Ovary (tissue), 9 donors: ENCODE results near the gene CNPPD1. TPM values are rescaled to one million over a fixed set of nuclear protein-coding genes. Genes with fewer than 3 reads are reported as not detected.
A peak's percentile ranks its signal among the peaks of the same experiment; 100 is the strongest.

Experiments used
- DNase-seq, 5 donors: peaks; one replicate each; pipeline ENCODE4 v3.0.0-alpha.2; 2019 to 2020
- H3K27ac ChIP-seq, 2 donors: fragments of 200-600 bp; one replicate each; pipeline versions ENCODE4 v1.5.1 to v1.8.0; 2019 to 2022
- H3K27me3 ChIP-seq: fragments of 200-600 bp; one replicate; pipeline ENCODE4 v1.8.0; 2022
- H3K36me3 ChIP-seq: fragments of 200-600 bp; sonication (generic); one replicate; pipeline ENCODE4 v1.5.1; 2019
- H3K4me1 ChIP-seq: one replicate; pipeline ENCODE4 v1.8.1; 2013; ENCODE audit warnings: mild to moderate bottlenecking, moderate library complexity; ENCODE audit not compliant: insufficient read depth
- H3K4me3 ChIP-seq: fragments of 200-600 bp; sonication (generic); one replicate; pipeline ENCODE4 v1.5.1; 2017
- H3K9me3 ChIP-seq, 2 donors: fragments of 200-600 bp in 1 of 2; sonication (generic) in 1 of 2; one replicate each; pipeline versions ENCODE4 v1.5.1 to v1.8.1; 2013 to 2019; ENCODE audit warnings: mild to moderate bottlenecking in 1 of 2, moderate library complexity in 1 of 2
- EP300 ChIP-seq: sonication (generic); formaldehyde crosslinking; IDR thresholded peaks from one replicate; pipeline ENCODE4 v1.6.1; 2017; ENCODE audit warnings: antibody characterized with exemption
- POLR2A ChIP-seq: fragments of 450-650 bp; IDR thresholded peaks from one replicate; pipeline ENCODE4 v1.6.1; 2017; ENCODE audit warnings: antibody characterized with exemption, mild to moderate bottlenecking, moderate library complexity
- WGBS, 3 donors: extraction: QIAGEN DNeasy Blood & Tissue Kit in 1 of 3; methylation state at CpG; one replicate each; pipeline versions ENCODE4 v1.1.5 to v1.1.7; 2013 to 2017; 5-methylcytosine and 5-hydroxymethylcytosine counted together
- intact Hi-C, 4 donors: fragments of 100-400 bp; cut with DNase I; formaldehyde crosslinking; loops; one replicate each; pipeline versions ENCODE4 v1.11.0 to v1.15.1; 2022 to 2023
- polyA plus RNA-seq, 2 donors: library from polyadenylated mRNA; stranded (reverse); fragments of 200-250 nt in 1 of 2; fragments of 350-450 nt in 1 of 2; fragmentation: Illumina TruSeq in 1 of 2; extraction: RNeasy Lipid Tissue Mini Kit (QIAGEN cat#74804) in 1 of 2; gene quantifications; one replicate each; pipeline ENCODE4 v1.2.3, GENCODE V29; 2013 to 2014
- total RNA-seq, 7 donors: library from RNA; depleted of rRNA in 2 of 7; stranded (reverse); fragments of >200 nt in 2 of 7; fragmentation: NEBNext Ultra II Directional in 3 of 7; extraction: Animal tissue kit (Norgen Biotek cat#: 25700) in 3 of 7; gene quantifications; one replicate each; pipeline versions ENCODE4 v1.1.0 to v1.2.4, GENCODE V29; 2016 to 2023
- TF ChIP-seq, protein P1 (sequence below), 3 donors: fragments of 450-650 bp in 2 of 3; fragments of 200-600 bp in 1 of 3; IDR thresholded peaks; one replicate each; pipeline versions ENCODE4 v1.5.1 to v1.8.0; 2016 to 2022; ENCODE audit warnings: antibody characterized with exemption in 3 of 3, mild to moderate bottlenecking in 1 of 3
- donor health status: DM: no; HTN: no; CAD: no; lungs with moderate emphysema.
- donor health status: DM: no; HTN: no; CAD: no.
- donor health status: Bipolar disorder and iron deficiency.
- donor health status: DM: yes; HTN: yes; CAD: no.
- donor health status: DM: no; HTN: no; CAD: no.
- donor health status: DM: yes; HTN: yes; CAD: no.

CNPPD1 gene
- total and polyA plus RNA-seq, 9 donors, result 27.1 to 68.2 (median 55.4) TPM

DNA sequence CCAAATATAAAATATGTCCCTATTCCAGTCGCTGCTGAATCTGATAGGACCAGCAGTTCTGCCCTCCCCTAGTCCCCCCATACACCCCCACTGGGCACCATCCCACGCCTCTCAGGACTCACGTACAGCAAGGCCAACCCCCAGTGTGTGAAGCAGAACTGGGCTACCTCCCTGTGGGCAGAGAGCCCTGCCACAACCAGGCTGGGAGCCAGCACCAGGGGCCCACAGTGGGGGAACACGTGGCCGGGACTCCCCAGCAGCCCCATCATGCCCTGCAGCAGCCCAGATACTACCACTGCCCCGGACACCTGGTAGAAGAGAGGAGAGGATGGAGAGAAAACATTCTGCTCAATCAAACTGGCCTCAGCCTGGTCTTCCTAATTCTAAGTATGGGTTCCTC is 8.2 kb downstream of the CNPPD1 start:
- H3K27ac ChIP-seq, result peak overlapping the region in 1 of 2 donors; percentile 54
- TF ChIP-seq POLR2A, result no peak
- TF ChIP-seq, protein P1, sequence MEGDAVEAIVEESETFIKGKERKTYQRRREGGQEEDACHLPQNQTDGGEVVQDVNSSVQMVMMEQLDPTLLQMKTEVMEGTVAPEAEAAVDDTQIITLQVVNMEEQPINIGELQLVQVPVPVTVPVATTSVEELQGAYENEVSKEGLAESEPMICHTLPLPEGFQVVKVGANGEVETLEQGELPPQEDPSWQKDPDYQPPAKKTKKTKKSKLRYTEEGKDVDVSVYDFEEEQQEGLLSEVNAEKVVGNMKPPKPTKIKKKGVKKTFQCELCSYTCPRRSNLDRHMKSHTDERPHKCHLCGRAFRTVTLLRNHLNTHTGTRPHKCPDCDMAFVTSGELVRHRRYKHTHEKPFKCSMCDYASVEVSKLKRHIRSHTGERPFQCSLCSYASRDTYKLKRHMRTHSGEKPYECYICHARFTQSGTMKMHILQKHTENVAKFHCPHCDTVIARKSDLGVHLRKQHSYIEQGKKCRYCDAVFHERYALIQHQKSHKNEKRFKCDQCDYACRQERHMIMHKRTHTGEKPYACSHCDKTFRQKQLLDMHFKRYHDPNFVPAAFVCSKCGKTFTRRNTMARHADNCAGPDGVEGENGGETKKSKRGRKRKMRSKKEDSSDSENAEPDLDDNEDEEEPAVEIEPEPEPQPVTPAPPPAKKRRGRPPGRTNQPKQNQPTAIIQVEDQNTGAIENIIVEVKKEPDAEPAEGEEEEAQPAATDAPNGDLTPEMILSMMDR (IDR thresholded peaks at IDR 0.05), result no peak
- TF ChIP-seq EP300, result no peak
- WGBS, 3 donors, result 17 to 30% (median 19%) methylated on average over 6 of the region's 6 CpGs
- H3K4me3 ChIP-seq, result no peak overlapping the region
- no peaks in the 10 kb centered on the region for H3K9me3 ChIP-seq
- intact Hi-C loops, result loop anchor here in 3 of 4 donors (5.0 to 10.0 kb wide), 3 partner anchors 124 to 366 kb away; partner anchors contain the start of gene DNPEP (in 1 of the 3)
- H3K4me1 ChIP-seq, result peaks cover 6% of the 10 kb centered on the region
- no peaks in the 10 kb centered on the region for H3K36me3 ChIP-seq
- H3K27me3 ChIP-seq, result no peaks in the 10 kb centered on the region
- DNase-seq, result peak in 4 of 5 donors; percentile 33 to 56 (median 49)

DNA sequence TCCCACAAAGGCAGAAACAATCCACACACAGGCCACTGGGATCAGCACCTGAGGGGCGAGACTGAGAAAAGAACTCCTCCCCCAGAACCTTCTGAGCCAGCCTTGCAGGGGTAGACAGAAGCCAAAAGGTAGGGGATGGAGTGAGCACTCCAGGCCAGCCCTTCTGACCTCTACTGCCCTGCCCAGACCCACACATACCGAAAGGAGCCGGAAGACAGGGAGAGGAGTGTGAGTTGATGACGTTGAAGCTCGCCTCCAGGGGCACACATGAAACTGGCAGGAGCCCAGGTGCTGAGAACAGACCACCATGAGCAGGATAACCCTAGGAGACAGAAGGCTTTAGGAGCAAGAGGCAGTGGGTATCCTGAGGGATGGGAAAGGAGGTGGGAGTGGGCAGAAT is 8.7 kb downstream of the CNPPD1 start:
- Histone ChIP-seq H3K27me3 (no peaks in the 10 kb centered on the region), H3K27ac (peak overlapping the region in 1 of 2 donors; percentile 54), H3K9me3 (no peaks in the 10 kb centered on the region), H3K36me3 (no peaks in the 10 kb centered on the region), H3K4me3 (no peak overlapping the region), H3K4me1 (peaks cover 6% of the 10 kb centered on the region)
- intact Hi-C loops, result loop anchor here in 3 of 4 donors (5.0 to 10.0 kb wide), 3 partner anchors 124 to 367 kb away; partner anchors contain the start of gene DNPEP (in 1 of the 3)
- TF ChIP-seq, protein P1 (IDR thresholded peaks at IDR 0.05), result no peak
- TF ChIP-seq EP300 (no peak), POLR2A (no peak)
- DNase-seq, result peak in 1 of 5 donors; percentile 52
- WGBS, 3 donors, result 37 to 47% (median 43%) methylated on average over 5 of the region's 5 CpGs

DNA sequence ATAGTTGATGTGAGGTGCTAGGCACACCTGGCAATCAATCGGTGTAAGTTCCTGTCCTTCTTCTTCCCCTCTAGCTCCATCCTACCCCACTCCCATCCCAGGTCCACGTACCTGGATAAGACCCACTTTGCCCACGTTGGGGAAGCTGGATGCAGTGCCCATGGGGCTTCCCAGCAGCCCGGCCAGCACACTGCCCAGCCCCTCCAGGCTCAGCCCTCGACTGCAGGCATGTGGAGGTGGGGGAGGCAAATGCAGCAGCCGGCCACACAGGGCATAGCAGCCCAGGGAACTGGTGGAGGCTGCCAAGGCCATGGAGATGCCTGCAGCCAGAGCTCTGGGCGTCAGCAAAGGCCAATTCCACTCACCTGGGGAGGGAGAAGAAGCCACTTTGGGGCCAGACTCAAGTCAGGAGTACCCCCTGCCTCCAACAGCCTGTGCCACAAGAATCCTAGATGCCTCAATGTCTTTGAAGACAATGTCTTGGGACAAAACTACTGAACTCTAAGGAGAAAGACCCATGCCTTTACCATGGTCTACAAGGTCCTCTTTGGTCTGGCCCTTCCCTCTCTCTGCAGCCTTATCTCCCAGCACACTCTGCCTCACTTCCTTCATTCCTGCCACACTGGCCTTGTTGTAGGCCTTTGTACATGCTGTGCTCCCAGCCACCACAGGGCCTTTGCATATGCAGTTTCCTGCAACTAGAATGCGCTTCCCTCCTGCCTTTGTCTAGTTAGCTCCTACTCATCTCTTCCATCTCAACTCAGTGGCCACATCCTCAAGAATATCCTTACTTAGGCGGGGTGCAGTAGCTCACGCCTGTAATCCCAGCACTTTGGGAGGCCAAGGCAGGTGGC is 11.4 kb downstream of the CNPPD1 start:
- Histone ChIP-seq H3K4me1 (peaks cover 8% of the 10 kb centered on the region), H3K27me3 (no peaks in the 10 kb centered on the region), H3K4me3 (no peak overlapping the region), H3K27ac (no peak overlapping the region), H3K9me3 (no peaks in the 10 kb centered on the region), H3K36me3 (no peaks in the 10 kb centered on the region)
- WGBS, 3 donors, result 77 to 84% (median 79%) methylated on average over 10 of the region's 10 CpGs
- intact Hi-C loops, result loop anchor here in 3 of 4 donors (5.0 to 10.0 kb wide), 3 partner anchors 127 to 370 kb away; partner anchors contain the start of gene DNPEP (in 1 of the 3)
- no peak for DNase-seq
- TF ChIP-seq POLR2A, result no peak
- TF ChIP-seq, protein P1 (IDR thresholded peaks at IDR 0.05), result no peak
- no peak for TF ChIP-seq EP300

DNA sequence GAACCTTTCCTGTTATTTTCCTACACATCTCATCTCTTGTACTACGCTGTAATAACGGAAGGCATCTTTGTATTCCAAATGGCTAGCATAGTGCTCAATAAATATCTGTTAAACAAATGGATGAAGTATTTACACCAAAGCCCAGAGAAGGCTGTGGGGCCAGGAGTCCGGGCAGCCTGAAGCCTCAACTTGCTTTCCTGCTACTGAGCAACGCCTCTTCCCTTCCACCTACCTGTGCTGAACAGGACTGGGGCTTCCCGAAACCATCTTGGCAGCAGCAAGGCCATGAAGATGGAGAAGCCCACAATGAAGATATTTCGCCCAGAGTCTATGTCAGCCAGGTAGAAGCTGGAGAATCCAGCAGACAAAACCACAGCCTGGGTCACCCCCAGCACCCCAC is 13.6 kb downstream of the CNPPD1 start:
- 88 to 96% (median 95%) methylated on average over 6 of the region's 6 CpGs for WGBS, 3 donors
- no peaks in the 10 kb centered on the region for H3K36me3 ChIP-seq
- no peak for DNase-seq
- no peak overlapping the region for H3K4me3 ChIP-seq
- H3K4me1 ChIP-seq, result peaks cover 5% of the 10 kb centered on the region
- intact Hi-C loops, result loop anchor here in 2 of 4 donors (5.0 to 10.0 kb wide), 4 partner anchors 134 to 372 kb away; partner anchors contain the start of gene DNPEP (in 2 of the 2)
- H3K9me3 ChIP-seq, result no peaks in the 10 kb centered on the region
- H3K27me3 ChIP-seq, result no peaks in the 10 kb centered on the region
- no peak overlapping the region for H3K27ac ChIP-seq
- TF ChIP-seq POLR2A, result no peak
- TF ChIP-seq EP300, result no peak
- TF ChIP-seq, protein P1 (IDR thresholded peaks at IDR 0.05), result no peak
